ENCODE data around the gene BBS7. TPM values are rescaled to one million over a fixed set of nuclear protein-coding genes. Genes with fewer than 3 reads are reported as not detected.

BBS7 gene
- total and polyA plus RNA-seq, 2 of the 13 experiments (the other 11 are each of a cell fraction or from before 2014, with no cell fraction given): 9.0 to 15.7 TPM

DNA sequence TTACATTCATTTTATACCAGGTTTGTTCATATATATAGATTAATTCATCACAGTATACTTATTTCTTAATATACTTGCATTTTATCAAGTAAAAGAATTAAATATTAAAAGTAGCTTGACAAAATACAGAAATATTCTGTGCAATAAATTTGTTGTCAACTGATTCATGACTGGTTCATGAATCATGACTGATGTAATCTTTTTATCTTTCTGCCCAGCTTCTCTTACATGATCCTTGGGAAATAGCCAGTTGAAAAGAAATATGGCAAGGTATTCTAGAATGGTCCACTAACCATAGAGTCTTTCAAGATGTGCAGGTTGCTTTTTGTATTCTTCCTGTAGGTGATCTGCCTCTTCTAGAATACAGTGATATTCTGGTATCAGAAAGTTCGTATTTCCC, 42.4 kb downstream of the BBS7 start (continued):
- TF ChIP-seq, protein P1, sequence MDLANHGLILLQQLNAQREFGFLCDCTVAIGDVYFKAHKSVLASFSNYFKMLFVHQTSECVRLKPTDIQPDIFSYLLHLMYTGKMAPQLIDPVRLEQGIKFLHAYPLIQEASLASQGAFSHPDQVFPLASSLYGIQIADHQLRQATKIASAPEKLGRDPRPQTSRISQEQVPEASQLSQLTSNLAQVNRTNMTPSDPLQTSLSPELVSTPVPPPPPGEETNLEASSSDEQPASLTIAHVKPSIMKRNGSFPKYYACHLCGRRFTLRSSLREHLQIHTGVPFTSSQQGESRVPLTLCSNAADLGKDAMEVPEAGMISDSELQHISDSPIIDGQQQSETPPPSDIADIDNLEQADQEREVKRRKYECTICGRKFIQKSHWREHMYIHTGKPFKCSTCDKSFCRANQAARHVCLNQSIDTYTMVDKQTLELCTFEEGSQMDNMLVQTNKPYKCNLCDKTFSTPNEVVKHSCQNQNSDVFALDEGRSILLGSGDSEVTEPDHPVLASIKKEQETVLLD (CRISPR knock-in tag; IDR thresholded peaks at IDR 0.05; ENCODE audit: low read depth): no peak
- no peak for TF ChIP-seq HMG20B (CRISPR knock-in tag; conservative IDR thresholded peaks at IDR 0.05)
- no peak for TF ChIP-seq ZNF124 (CRISPR knock-in tag; IDR thresholded peaks at IDR 0.05)
- no peak for TF ChIP-seq MAFG (CRISPR knock-in tag; IDR thresholded peaks at IDR 0.05)
- no peak for TF ChIP-seq ATAD3A (CRISPR knock-in tag; IDR thresholded peaks at IDR 0.05)
- no peak for TF ChIP-seq SMAD1 (CRISPR knock-in tag; IDR thresholded peaks at IDR 0.05; ENCODE audit: borderline replicate concordance, low read depth)
- no peak for TF ChIP-seq ETV6 (CRISPR knock-in tag; conservative IDR thresholded peaks at IDR 0.05)
- TF ChIP-seq, protein P2, sequence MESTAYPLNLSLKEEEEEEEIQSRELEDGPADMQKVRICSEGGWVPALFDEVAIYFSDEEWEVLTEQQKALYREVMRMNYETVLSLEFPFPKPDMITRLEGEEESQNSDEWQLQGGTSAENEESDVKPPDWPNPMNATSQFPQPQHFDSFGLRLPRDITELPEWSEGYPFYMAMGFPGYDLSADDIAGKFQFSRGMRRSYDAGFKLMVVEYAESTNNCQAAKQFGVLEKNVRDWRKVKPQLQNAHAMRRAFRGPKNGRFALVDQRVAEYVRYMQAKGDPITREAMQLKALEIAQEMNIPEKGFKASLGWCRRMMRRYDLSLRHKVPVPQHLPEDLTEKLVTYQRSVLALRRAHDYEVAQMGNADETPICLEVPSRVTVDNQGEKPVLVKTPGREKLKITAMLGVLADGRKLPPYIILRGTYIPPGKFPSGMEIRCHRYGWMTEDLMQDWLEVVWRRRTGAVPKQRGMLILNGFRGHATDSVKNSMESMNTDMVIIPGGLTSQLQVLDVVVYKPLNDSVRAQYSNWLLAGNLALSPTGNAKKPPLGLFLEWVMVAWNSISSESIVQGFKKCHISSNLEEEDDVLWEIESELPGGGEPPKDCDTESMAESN (CRISPR knock-in tag; conservative IDR thresholded peaks at IDR 0.05): no peak
- no peak for TF ChIP-seq HNF4A (CRISPR knock-in tag; IDR thresholded peaks at IDR 0.05)

DNA sequence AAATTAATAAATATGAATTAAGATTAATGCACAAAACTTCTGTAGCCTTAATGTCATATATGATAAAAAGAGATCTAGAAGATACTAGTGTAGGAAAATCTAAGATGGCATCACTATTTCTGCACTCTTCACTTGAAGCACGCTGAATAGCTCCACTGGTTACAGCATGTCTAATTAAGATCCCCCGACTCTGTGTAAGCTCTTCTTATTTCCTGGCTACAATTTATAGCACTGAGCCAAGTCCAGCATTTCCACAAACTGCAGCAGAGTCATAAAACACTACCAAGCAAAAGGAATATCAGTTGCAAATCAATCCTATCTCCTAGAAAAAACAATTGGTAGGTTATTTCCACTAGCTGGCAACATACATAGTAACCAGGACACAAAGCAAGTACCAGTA, 45.3 kb downstream of the BBS7 start:
- Histone ChIP-seq H3K4me1 (ENCODE audit: insufficient read depth, low read length) (peaks cover 25% of the 10 kb centered on the region), H3K9me3 (ENCODE audit: low read length) (no peaks in the 10 kb centered on the region), H3K9ac (ENCODE audit: insufficient read depth, low read depth, low read length) (no peak overlapping the region), H3K79me2 (ENCODE audit: insufficient read depth, low read length) (peaks cover 31% of the 10 kb centered on the region), H3K36me3 (replicated peaks in 1 of 2; ENCODE audit: control insufficient read depth in 1 of 2, insufficient read depth in 2 of 2, low read length in 2 of 2) (peaks cover 2 to 11% of the 10 kb centered on the region in 2 experiments; a peak in 4 of 5 replicates), H3K4me2 (ENCODE audit: low read depth, low read length) (no peak overlapping the region), H3K4me3 (replicated peaks in 1 of 3; ENCODE audit: insufficient read depth in 1 of 3, low read depth in 2 of 3, low read length in 3 of 3) (no peak overlapping the region), H4K20me1 (ENCODE audit: insufficient read depth, low read length) (no peaks in the 10 kb centered on the region), H3K27ac (ENCODE audit: extremely low read length, insufficient read depth, low read length) (no peak overlapping the region), H2AFZ (ENCODE audit: low read length) (no peak overlapping the region), H3K27me3 (ENCODE audit: control insufficient read depth in 1 of 2, insufficient read depth in 2 of 2, low read length in 2 of 2) (no peaks in the 10 kb centered on the region; a peak in 2 of 5 replicates)
- in situ Hi-C loops (cut with HindIII; ENCODE audit: extremely low pct_ligation_motif_present, low pct_unique_long_range_greater_than_20kb) (no loop called here), intact Hi-C loops (cut with micrococcal nuclease; ENCODE audit: unreplicated experiment) (loop anchor here (2.0 to 5.0 kb wide), 4 partner anchors 46 to 1097 kb away; partner anchors contain the start of genes BBS7, BLTP1 and NUDT6)
- WGBS (ENCODE audit: low lambda C conversion rate): 91% methylated on average over 2 of the region's 2 CpGs
- no peak for ATAC-seq
- no peak for DNase-seq (ENCODE audit: low spot score)
- POLR2A ChIA-PET: interaction anchor here (1.5 to 2.0 kb wide), 2 partner anchors 24 to 45 kb away, joined by 5 to 14 read pairs; partner anchors contain the start of genes BBS7 and EXOSC9
- no peak for FAIRE-seq
- TF ChIP-seq, protein P3, sequence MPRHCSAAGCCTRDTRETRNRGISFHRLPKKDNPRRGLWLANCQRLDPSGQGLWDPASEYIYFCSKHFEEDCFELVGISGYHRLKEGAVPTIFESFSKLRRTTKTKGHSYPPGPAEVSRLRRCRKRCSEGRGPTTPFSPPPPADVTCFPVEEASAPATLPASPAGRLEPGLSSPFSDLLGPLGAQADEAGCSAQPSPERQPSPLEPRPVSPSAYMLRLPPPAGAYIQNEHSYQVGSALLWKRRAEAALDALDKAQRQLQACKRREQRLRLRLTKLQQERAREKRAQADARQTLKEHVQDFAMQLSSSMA (CRISPR knock-in tag; IDR thresholded peaks at IDR 0.05): no peak
- TF ChIP-seq, protein P4, sequence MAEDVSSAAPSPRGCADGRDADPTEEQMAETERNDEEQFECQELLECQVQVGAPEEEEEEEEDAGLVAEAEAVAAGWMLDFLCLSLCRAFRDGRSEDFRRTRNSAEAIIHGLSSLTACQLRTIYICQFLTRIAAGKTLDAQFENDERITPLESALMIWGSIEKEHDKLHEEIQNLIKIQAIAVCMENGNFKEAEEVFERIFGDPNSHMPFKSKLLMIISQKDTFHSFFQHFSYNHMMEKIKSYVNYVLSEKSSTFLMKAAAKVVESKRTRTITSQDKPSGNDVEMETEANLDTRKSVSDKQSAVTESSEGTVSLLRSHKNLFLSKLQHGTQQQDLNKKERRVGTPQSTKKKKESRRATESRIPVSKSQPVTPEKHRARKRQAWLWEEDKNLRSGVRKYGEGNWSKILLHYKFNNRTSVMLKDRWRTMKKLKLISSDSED (CRISPR knock-in tag; IDR thresholded peaks at IDR 0.05): no peak
- TF ChIP-seq, protein P5, sequence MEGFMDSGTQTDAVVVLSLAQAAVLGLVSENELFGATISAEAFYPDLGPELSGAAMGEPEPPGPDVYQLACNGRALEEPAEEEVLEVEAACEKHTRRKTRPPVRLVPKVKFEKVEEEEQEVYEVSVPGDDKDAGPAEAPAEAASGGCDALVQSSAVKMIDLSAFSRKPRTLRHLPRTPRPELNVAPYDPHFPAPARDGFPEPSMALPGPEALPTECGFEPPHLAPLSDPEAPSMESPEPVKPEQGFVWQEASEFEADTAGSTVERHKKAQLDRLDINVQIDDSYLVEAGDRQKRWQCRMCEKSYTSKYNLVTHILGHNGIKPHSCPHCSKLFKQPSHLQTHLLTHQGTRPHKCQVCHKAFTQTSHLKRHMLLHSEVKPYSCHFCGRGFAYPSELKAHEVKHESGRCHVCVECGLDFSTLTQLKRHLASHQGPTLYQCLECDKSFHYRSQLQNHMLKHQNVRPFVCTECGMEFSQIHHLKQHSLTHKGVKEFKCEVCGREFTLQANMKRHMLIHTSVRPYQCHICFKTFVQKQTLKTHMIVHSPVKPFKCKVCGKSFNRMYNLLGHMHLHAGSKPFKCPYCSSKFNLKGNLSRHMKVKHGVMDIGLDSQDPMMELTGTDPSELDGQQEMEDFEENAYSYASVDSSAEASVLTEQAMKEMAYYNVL (CRISPR knock-in tag; IDR thresholded peaks at IDR 0.05; ENCODE audit: borderline replicate concordance): no peak
- no peak for TF ChIP-seq PHF21A (CRISPR knock-in tag; IDR thresholded peaks at IDR 0.05)
- no TSS peak for BruUV-seq (replicated peaks)
- CTCF ChIA-PET (ENCODE audit: low intra/inter-chr PET ratio, low total read pairs): no interaction called here

Measured in HepG2 (cell line).